ENCODE measurements around the gene SH2D6. TPM values are rescaled to one million over a fixed set of nuclear protein-coding genes. Genes with fewer than 3 reads are reported as not detected.

SH2D6 gene
- total and polyA plus RNA-seq, 9 of the 15 experiments (the other 6 are each of a cell fraction or from before 2014, with no cell fraction given), result 0.07 to 0.76 (median 0.33) TPM; not detected in 2

- ChIA-PET CTCF (ENCODE audit: low intra/inter-chr PET ratio) (no interaction called here), POLR2A (interaction anchor here (1.3 to 2.0 kb wide), 3 partner anchors 58 to 64 kb away, joined by 4 to 9 read pairs (median 6); partner anchors contain the start of gene MAT2A)
- intact Hi-C loops (cut with micrococcal nuclease) (no loop called here), in situ Hi-C loops (cut with MboI) (no loop called here)
- DNase-seq (ENCODE audit: extremely low read depth in 1 of 4, low spot score in 3 of 4), result no peak
- H3K79me2 ChIP-seq (ENCODE audit: control insufficient read depth, insufficient read depth, low read length), result no peaks in the 10 kb centered on the region
- H3K9me3 ChIP-seq (replicated peaks; ENCODE audit: control insufficient read depth, insufficient read depth, low read depth, low read length), result no peaks in the 10 kb centered on the region
- H3K9ac ChIP-seq (ENCODE audit: insufficient read depth in 1 of 2, low read depth in 2 of 2, low read length in 2 of 2), result no peak overlapping the region
- BruUV-seq (replicated peaks), result no TSS peak
- no peaks in the 10 kb centered on the region for H3K27me3 ChIP-seq (ENCODE audit: control insufficient read depth in 2 of 2, insufficient read depth in 2 of 2, low read length in 2 of 2)
- ATAC-seq, result no peak
- no peak for FAIRE-seq
- no peak overlapping the region for H3K4me2 ChIP-seq (ENCODE audit: insufficient read depth, low read length)
- no peaks in the 10 kb centered on the region for H3K36me3 ChIP-seq (ENCODE audit: control insufficient read depth, insufficient read depth, low read length)
- H3K9me1 ChIP-seq (ENCODE audit: control insufficient read depth, insufficient read depth, low read length), result no peaks in the 10 kb centered on the region
- no peaks in the 10 kb centered on the region for H4K20me1 ChIP-seq (replicated peaks; ENCODE audit: control insufficient read depth, insufficient read depth, low read length)
- H2AFZ ChIP-seq (ENCODE audit: low read depth, low read length), result no peak overlapping the region
- H3K4me3 ChIP-seq, result no peak overlapping the region
- no peaks in the 10 kb centered on the region for H3K4me1 ChIP-seq (replicated peaks in 1 of 2; ENCODE audit: control insufficient read depth in 2 of 2, insufficient read depth in 2 of 2, low read length in 2 of 2)
- H3K27ac ChIP-seq (ENCODE audit: extremely low read depth, low read depth, low read length), result no peak overlapping the region
- 78% methylated on average over 1 of the region's 1 CpG for WGBS (ENCODE audit: insufficient coverage, low coverage, missing lambda C conversion rate)
- no peak for TF ChIP-seq MYNN (IDR thresholded peaks at IDR 0.05)
- no peak for TF ChIP-seq MYNN (CRISPR knock-in tag; IDR thresholded peaks at IDR 0.05)
- TF ChIP-seq, protein P1, sequence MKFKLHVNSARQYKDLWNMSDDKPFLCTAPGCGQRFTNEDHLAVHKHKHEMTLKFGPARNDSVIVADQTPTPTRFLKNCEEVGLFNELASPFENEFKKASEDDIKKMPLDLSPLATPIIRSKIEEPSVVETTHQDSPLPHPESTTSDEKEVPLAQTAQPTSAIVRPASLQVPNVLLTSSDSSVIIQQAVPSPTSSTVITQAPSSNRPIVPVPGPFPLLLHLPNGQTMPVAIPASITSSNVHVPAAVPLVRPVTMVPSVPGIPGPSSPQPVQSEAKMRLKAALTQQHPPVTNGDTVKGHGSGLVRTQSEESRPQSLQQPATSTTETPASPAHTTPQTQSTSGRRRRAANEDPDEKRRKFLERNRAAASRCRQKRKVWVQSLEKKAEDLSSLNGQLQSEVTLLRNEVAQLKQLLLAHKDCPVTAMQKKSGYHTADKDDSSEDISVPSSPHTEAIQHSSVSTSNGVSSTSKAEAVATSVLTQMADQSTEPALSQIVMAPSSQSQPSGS (CRISPR knock-in tag; IDR thresholded peaks at IDR 0.05), result no peak
- no peak for TF ChIP-seq MCM2 (IDR thresholded peaks at IDR 0.05; ENCODE audit: low read depth)
- no peak for TF ChIP-seq PHF8 (IDR thresholded peaks at IDR 0.05; ENCODE audit: borderline replicate concordance, low read length)
- TF ChIP-seq E2F1 (CRISPR knock-in tag; IDR thresholded peaks at IDR 0.05), result no peak
- TF ChIP-seq TRIM25 (IDR thresholded peaks at IDR 0.05; ENCODE audit: borderline replicate concordance), result no peak
- no peak for TF ChIP-seq REST (IDR thresholded peaks at IDR 0.05; ENCODE audit: borderline replicate concordance)
- TF ChIP-seq REST (CRISPR knock-in tag; IDR thresholded peaks at IDR 0.05; ENCODE audit: low read depth), result no peak
- TF ChIP-seq, protein P2, sequence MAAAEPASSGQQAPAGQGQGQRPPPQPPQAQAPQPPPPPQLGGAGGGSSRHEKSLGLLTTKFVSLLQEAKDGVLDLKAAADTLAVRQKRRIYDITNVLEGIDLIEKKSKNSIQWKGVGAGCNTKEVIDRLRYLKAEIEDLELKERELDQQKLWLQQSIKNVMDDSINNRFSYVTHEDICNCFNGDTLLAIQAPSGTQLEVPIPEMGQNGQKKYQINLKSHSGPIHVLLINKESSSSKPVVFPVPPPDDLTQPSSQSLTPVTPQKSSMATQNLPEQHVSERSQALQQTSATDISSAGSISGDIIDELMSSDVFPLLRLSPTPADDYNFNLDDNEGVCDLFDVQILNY (CRISPR knock-in tag; IDR thresholded peaks at IDR 0.05), result no peak
Measured at GRCh38 chr2:85476624-85477023, 58.1 kb downstream of the SH2D6 start.

Data from K562 (cell line).